HK-2 (cell line): ENCODE measurements around the gene POLG2.

ENCODE experiments used
- DNase-seq: peaks from one replicate; pipeline ENCODE4 v3.0.0-alpha.2; 2018; ENCODE audit not compliant: unreplicated experiment

POLG2 gene

DNA sequence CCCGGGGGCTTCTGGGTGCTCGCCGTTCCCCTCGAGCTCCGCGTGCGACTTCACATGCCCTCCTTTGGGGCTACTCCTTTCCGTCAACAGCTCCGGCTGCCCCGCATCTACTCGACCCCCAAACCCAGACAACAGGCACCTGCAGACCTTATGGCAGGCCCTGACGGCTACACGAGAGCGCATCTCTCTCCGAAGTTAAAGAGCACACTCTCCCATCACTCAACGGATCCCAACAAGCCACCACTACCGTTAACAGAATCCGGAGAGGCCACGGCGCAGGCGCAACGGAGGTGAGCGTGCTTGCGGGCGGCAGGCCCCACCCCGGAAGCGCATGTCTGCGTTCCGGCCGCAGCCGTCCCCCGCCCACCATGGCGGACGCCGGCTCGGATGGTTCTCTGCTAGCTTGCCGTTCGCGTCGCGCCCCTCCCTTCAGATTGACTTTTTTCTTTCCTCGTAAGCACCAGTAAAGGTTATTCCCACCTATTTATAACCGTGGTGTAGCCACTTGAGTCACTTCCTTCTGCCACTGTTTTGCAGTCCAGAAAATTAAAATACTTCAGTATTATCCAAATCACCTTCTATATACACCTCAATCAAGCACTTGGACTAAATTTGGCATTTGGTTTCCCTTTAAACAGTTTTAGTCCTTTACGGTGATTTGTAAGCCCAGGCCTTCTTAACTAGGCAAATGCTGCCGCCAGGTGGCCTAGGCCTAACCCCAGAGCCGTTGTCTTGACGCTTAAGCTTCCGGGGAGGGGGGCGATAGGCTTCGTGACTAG, at the start of gene POLG2:
TSS of gene POLG2 (minus strand) at position 269 of the 779 bp plus-strand sequence. CDS start at position 183, 86 bp downstream.
- peak; percentile 95 for DNase-seq

DNA sequence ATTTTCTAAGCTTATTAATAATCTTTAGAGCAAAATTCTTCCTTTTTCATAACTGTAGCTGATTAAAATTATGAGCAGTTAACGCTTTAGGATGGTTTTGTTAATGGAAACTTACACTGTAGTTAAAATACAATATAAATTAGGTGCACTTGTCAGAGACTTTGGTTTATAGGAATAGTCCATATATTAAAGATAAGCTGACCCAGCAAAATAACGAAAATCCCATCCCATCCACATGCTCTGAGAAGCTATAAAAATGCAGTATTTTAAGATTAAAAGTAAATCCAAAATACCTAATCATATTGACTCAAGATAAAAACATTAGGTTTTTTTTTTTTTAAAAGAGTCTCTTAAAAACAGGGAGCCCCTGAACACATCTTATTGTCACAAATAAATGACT, 47.9 kb upstream of the POLG2 start:
- no peak for DNase-seq

DNA sequence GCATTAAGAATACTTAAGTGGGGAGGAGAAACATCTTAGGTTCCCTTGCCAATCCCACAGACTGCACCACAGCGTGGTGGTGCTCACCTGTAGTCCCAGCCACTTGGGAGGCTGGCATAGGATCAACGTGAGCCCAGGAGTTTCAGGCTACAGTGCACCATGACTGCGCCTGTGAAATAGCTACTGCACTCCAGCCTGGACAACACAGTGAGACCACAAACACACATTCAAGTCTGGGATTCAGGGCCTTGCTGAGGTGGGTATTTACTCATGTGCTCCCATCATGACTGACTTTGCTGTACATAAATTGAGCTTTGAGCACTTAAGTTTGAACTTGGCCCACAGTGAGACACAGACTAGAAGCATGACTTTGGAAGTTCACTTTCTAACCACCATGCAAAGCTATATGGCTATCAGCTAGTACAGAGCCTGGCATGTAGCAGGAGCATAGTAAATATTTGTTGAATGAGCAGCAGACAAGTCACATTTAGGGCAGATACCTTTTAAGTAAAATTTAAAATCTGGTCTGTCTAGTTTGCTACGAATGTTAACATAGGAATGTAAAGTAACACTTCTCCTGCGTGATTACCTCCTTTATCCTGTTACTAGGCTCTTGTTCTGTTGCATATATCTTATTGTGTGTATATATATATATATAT, 43.4 kb upstream of the POLG2 start:
- no peak for DNase-seq

DNA sequence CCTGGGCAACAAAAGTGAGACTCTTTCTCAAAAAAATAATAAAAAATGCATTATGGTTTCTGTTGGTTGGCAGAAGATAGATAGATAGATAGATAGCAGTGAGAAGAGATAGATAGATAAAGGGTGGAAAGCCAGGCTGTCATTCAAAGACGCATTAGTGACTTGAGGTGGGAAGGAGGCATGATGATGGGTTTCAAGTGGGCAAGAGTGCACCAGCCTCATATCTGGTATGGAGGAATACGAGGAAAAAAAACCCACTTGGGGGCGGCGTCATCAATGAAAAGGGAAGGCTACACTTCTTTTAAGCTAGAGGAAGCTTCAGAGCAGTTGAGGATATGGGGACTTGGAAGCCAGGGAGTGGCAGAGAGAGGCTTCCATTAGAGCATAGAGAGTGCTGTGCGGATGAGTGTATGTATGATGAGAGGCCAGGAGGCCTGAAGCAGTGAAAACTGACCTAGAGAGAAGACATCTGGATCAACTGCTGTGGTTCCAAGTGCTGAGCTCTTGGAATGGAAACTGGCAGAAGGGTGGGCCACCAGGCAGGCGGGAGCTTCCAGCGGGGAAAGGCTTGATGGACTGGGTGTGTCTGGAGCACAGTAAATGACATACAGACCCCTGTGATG, 41.8 kb upstream of the POLG2 start:
- DNase-seq = no peak

DNA sequence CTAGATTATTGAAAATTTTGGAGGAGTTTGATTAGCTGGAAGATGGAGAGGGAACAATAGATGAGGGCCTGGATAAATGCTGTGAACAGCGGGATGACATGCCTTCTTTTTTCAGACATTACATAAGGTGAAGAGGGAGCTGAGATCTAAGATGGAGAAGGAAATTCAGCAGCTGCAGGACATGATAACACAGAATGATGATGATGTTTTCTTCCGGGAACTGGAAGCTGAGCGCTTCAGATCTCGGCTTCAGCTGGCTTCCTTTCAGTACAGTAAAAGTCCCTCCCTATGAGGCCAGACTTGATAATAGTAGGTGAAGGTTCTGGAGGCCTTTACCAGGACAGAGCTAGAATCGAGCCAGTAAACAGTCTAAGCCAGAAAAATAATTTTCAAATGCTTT, 40.6 kb upstream of the POLG2 start:
- DNase-seq = no peak

DNA sequence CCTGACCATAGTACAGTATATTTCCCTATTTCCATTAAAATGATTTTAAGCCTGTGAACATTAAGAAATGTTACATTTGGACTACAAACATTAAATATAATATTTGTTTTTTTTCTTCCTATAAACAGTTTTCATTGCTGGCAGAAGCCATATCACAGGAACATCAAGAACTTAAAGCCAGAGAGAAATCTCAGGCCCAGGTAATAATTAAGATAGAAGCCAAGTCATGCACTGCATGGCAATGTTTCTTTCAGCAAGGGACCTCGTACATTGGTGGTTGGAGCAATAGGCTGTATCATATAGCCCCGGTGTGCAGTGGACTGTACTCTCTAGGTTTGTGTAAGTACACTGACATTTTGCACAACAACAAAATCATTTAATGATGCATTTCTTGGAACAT, 40.1 kb upstream of the POLG2 start:
- DNase-seq = no peak

DNA sequence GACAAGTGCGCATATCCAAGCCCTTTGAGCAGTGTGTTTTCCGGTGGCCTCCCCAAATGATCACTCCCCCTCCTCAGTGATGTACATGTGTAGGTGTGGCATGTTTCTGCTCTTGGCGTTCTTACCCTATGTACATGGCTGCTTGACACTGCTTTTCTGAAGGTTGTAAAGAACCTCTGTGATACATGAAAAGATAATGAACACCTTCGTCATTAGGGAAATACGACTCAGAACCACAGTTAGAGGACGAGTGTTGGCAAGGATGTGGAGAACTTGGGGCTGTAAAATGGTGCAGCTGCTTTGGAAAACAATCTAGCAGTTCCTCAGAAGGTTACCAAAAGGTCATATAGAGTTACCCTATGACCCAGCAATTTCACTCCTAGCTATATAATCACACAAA, 38.5 kb upstream of the POLG2 start:
- DNase-seq = no peak

DNA sequence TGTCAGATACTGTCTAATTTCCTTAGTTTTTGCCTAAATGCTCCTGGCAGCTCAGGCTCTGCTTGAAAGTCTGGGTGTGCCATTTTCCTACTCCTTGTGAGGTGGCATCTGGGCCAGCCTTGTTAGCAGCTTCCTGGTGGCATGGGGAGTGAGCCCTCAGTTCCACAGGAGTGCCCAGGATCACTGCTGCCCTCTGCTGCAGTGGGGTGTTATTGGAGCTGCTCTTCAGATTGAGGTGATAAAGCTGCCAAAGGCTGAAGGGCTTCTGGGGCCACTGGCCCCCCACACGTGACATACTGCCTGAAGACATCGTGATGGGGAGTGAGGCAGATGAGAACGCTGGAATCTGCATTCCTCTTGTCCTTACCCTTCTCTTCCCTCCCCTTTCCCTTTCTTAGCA, 37.3 kb upstream of the POLG2 start:
- no peak for DNase-seq

DNA sequence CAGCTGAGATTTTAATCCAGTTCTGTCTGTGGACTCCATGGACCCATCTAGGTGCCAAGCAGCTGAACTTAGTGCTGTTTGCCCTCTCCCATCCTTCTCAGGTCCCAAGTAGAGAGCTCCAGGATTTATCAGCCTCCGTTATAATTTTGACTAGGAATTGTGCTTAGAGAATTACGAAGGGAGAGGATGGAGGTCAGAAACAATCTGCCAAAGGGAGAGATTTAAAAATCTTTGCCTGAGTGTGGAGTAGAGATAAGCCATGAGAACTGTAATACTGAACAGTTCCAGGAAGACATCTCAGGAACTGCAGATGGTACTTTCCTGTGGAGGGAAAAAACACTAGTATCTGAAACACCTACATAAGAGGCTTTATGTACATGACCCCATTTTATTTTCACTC, 36.9 kb upstream of the POLG2 start:
- no peak for DNase-seq

DNA sequence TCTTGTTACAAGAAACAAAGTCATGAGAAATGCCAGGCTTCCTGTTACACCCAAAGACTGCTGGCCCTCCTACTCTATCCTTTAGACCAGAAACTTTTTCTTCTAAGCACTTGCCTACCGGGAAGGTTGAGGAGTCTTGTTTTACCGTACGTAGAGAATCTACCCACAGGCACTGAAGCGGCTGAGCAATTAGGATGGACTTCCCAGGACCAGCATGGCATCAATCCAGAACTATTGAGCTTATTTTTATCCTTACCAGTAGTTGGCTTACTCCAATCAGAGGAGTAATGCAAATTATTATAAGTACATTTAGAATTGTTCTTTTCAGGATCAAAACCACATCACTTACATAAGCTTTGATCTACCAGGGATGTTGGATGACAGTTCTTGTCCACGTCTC, 35.6 kb upstream of the POLG2 start:
- no peak for DNase-seq

DNA sequence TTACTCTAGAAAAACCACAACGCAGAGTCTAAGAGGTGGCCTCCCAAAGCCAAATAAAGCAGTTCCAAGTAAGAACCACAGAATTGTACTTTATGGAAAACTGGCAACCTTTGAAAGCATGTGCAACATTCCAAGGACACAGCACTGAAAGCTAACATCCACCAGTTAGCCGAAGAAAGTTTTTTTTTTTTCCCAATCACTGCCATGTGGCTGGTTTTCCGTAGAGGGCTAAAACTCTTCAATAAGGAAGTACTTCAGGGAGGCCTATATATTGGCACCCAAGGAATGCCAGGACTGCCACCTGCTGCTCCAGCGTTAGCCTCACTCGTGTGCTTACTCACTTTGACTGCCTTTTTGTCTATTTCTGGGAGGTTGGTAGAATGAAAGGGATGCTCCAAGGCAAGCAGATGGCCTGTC, 35.1 kb upstream of the POLG2 start:
- no peak for DNase-seq

DNA sequence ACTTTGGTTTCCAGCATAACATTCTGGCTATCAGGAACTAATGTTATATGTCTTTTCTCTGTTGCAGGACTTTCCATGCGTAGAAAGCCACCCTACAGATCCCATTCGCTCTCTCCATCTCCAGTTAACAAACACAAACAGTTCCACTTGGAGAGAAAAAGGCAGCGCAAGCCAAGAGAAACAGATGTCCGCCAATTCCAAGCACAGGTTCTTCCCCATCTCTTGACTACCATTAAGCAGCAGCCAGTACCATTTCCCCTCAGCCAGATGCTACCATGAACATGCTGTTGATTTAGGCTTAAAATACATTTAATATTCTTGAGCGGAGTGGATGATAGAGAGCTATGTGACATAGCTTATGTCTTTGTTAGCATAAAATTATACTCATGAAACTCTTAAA, 32.4 kb upstream of the POLG2 start:
- DNase-seq = no peak

DNA sequence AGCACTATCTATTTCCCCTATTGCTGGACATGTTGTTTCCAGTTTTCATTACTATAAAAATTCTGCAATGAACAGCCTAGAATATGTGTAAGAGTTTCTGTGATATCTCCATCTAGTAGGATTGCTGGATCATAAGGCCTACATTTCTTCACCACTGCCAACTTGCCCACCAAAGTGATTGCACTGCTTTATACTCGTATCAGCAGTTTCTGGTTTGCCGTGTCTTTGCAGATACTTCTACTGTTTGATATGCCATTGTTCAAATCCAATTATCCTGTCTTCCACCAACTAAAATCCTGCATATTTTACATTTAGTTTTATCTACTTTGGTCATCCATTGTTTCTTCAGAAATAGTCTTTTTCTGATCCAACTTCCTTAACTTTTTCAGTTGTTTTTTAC, 31.1 kb upstream of the POLG2 start:
- no peak for DNase-seq

DNA sequence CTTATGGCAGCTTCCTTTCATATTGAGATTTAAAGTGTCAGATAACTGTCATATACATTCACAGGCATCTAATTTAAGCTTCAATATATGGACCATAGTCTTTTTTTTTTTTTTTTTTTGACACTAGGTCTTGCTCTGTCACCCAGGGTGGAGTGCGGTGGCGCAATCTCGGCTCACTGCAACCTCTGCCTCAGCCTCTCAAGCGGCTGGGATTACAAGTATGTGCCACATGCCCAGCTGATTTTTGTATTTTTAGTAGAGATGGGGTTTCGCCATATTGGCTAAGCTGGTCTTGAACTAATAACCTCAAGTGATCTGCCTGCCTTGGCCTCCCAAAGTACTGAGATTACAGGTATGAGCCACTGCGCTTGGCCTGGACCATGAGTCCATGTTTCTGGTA, 23.5 kb upstream of the POLG2 start:
- no peak for DNase-seq

DNA sequence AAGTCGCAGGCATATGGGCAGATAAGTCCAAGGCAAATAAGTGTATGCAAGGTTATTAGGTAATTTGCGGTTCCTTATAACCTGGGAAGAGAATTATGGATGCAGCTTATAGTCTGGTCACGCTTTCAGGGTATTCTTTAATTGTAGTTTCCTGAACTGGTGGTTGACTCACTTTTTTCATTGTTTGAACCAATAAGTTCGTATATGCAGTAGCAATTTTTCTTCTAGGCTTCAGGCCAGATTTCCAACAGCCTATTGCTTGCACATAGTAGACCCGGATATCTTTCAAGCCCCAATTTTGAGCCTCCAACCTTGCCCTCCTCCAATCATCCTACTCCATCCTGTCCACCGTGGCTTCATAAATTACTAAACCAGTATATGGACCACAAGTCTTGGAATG, 22.7 kb upstream of the POLG2 start:
- no peak for DNase-seq

DNA sequence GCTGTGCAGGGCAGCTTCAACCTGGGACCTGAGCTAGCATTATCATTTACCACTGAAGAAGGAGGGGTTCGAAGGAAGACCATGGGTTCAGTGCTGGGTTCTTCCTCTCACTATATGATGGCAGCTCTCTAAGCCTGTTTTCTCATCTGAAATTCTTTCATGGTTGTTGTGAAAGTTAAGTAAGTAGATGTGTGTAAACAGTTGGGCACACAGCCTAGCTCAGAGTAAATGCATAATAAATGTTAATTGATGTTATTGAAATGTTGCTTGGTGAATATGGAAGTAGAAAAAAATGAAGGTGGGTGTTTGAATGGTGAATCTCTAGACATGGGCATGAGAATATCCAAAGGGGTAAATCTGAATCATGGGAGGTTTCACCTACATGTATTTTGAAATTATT, 19.0 kb upstream of the POLG2 start:
- no peak for DNase-seq

DNA sequence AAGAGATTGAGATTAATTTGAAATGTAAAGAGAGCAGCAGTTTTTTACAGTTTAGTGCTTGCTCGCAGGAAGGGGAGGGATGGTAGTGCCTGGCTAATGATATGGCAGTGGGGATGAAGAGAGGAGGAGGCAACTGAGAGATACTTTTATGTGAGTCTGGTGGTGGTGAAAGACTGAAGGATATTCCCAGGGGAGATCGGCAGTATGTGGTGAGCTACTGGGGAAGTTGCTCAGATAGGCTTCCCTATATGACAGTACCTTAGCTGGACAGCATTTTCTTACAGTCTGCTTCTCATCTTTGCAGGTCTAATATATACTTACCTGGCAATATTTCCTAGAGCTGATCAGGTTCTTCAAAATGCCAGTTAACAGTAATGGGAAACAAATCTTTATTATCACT, 18.6 kb upstream of the POLG2 start:
- no peak for DNase-seq

DNA sequence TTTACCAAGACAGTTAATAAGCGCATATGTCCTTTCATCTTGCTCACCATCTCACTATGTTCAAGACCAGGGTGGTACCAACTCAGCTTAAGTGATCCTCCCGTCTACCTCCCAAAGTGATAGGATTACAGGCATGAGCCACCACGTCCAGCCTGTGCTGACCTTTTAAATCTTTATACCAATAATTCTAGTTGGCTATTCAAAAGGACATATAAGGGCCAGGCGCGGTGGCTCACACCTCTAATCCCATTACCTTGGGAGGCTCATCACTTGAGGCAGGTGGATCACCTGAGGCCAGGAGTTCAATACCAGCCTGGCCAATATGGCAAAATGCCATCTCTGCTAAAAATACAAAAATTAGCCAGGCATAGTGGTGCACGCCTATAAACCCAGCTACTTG, 12.3 kb upstream of the POLG2 start:
- DNase-seq = no peak

DNA sequence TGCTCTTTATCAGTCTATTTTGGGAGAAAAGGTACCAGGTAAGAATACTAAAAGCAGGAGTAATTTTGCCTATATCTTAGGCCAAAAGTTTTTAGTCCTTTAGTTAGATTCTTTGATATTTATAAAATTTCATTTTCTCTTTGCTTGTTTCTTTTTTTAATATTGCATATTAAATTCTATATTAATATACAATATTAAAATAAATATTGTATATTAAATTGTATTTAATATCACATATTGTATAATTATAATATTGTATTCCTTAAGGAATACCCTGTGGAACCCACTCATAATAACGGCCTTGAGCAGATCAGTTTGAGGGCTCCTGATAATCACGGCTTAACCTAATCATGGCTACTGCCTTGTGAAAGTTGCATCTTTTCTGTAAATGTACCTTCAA, 11.8 kb upstream of the POLG2 start:
- no peak for DNase-seq

DNA sequence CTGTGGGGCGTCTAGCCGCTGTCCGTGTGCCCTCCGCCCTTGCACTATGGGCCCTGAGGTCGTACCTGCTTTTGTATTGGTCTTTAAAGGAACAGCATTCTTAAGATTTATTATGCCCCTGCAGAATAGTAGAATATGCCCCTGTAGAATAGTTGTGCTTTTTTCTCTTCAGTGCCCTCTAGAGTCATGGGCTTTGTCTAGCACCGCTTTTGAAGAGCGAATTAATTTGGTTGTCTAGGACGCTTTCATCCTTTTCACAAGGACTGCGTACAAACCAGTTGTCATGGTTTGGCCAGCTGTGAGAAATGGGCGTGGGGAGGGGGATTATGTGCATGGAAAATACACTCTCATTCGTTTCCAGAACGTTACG, 10.5 kb upstream of the POLG2 start:
- DNase-seq = no peak

DNA sequence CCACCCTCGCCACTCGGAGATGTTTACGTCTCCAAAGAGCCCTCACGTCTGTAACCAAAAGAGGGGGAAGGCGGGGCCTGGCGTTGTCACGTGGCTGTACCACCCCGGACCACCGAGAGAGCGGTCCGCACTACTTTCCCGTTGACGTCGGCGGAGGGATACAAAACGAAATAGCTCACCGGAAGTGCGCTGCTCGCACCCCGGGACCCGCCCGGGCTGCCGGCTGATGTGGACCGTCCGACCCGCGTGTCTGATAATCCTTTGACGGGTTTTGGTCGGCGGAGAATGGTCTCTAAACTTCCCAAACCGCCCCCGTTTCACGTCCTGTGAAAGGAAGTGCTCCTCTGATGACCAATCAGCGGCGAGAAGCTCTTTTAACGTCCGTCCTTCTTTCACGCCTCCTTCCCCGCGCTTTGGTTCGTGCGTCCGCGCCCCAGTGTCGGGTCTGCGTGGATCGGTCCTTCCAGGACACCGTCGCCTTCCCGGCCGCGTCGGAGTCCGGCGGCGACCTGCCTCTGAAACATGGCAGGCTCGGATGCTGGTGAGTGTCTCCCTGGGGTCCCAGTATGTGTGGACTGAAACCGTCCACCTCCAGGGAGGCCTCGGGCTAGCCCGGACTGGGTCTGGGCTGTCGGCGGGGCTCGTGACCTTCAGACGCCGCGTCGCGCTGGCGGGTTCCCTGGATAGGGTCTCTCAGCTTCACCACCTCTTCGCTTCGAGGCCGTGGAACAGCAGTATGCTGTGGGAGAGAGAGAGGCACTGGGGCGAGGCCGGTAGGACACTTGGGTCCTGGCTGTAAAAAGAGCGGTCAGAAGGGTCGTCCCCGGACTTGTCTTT, 9.9 kb upstream of the POLG2 start, which contains the start of gene CEP95:
TSS of gene CEP95 (plus strand) at position 402 of the 837 bp plus-strand sequence. CDS start at position 523, 121 bp downstream.
- DNase-seq = no peak

DNA sequence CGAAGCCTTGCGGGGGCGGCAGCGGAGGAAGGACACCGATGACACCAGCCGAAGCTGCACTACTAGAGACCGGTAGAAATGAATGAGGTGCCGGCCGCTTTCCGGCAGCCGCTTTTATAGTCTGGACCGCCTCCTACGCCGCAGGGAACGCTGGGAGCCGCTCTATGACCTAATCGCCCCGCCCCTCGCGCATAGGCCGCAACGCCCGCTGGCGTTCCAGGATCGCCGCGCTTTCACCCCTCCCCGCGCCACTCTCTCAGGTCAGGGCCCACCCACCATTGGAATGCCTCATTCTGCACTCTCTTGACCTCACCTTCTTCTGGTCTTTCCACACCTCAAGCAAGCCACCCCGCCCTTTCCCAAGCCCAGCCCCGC, 9.3 kb upstream of the POLG2 start, which contains the start of gene DDX5:
TSS of gene DDX5 (minus strand) at position 89 of the 375 bp plus-strand sequence. CDS start 170 bp downstream, outside the sequence.
- peak; percentile 99 for DNase-seq
